SU-DHL-6 (cell line): Measurements from ENCODE around the gene ATP6V0B.

Source experiments
- EZH2phosphoT487 ChIP-seq: fragments of 200-600 bp; sonication (generic), shearing (Covaris generic); conservative IDR thresholded peaks from 2 replicates; pipeline ENCODE4 v1.6.1; 2018; ENCODE audit warnings: mild to moderate bottlenecking, antibody characterized with exemption, low read length, moderate library complexity, mixed read lengths
- TF ChIP-seq, protein P1 (sequence below): fragments of 200-600 bp; sonication (generic); IDR thresholded peaks from one replicate; pipeline ENCODE4 v1.5.1; 2017; ENCODE audit warnings: antibody characterized with exemption, mild to moderate bottlenecking, low read length, moderate library complexity; ENCODE audit not compliant: insufficient read depth, poor library complexity, severe bottlenecking

DNA sequence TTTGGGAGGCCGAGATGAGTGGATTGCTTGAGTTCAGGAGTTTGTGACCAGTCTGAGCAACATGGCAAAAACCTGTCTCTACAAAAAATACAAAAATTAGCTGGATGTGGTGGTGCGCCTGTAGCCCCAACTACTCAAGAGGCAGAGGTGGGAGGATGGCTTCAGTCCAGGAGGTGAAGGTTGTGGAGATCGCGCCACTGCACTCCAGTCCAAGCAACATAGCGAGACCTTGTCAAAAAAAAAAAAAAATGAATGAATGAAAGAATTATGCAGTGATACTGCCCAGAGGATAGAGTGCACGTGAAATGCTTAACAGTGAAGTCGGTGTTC, 5.4 kb upstream of the ATP6V0B start:
- TF ChIP-seq, protein P1, sequence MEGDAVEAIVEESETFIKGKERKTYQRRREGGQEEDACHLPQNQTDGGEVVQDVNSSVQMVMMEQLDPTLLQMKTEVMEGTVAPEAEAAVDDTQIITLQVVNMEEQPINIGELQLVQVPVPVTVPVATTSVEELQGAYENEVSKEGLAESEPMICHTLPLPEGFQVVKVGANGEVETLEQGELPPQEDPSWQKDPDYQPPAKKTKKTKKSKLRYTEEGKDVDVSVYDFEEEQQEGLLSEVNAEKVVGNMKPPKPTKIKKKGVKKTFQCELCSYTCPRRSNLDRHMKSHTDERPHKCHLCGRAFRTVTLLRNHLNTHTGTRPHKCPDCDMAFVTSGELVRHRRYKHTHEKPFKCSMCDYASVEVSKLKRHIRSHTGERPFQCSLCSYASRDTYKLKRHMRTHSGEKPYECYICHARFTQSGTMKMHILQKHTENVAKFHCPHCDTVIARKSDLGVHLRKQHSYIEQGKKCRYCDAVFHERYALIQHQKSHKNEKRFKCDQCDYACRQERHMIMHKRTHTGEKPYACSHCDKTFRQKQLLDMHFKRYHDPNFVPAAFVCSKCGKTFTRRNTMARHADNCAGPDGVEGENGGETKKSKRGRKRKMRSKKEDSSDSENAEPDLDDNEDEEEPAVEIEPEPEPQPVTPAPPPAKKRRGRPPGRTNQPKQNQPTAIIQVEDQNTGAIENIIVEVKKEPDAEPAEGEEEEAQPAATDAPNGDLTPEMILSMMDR: no peak
- TF ChIP-seq EZH2phosphoT487: no peak
